ENCODE results near the gene LIMCH1. TPM values are rescaled to one million over a fixed set of nuclear protein-coding genes. Genes with fewer than 3 reads are reported as not detected.

Gene LIMCH1
- total RNA-seq, 1 experiment from 2014 or later = 10.4 TPM

- TF ChIP-seq ZBTB33 (IDR thresholded peaks at IDR 0.05; ENCODE audit: extremely low read depth, insufficient replicate concordance, low read length) = no peak
- TF ChIP-seq POLR2A (IDR thresholded peaks at IDR 0.05; ENCODE audit: borderline replicate concordance, extremely low read depth, insufficient read depth, insufficient read length) = no peak
- TF ChIP-seq RAD21 (IDR thresholded peaks at IDR 0.05; ENCODE audit: low read depth) = no peak
- TF ChIP-seq SRF (IDR thresholded peaks at IDR 0.05; ENCODE audit: low read depth) = no peak
- TF ChIP-seq ZFX (IDR thresholded peaks at IDR 0.05) = no peak
Observed at GRCh38 chr4:41504167-41504818, 33.7 kb upstream of the LIMCH1 start (continued).

GRCh38 chr4:41505161-41505661, 32.7 kb upstream of the LIMCH1 start:
- no peaks in the 10 kb centered on the region for H3K79me2 ChIP-seq (ENCODE audit: insufficient read depth, low read length)
- ATAC-seq (peak; percentile 69), DNase-seq (ENCODE audit: low read depth, low spot score) (no peak)
- H3K4me1 ChIP-seq (ENCODE audit: control insufficient read depth in 1 of 2, insufficient read depth in 2 of 2, low read length in 2 of 2) = peaks cover 6 to 20% of the 10 kb centered on the region in 2 experiments; a peak in 3 of 4 replicates
- no peak overlapping the region for H3K9ac ChIP-seq (ENCODE audit: low read length)
- ChIA-PET CTCF (no interaction called here), POLR2A (no interaction called here), RAD21 (ENCODE audit: low non-redundant PET in 1 of 2, low total read pairs in 2 of 2, uncharacterized antibody in 2 of 2, unreplicated experiment in 2 of 2) (no interaction called here)
- no peaks in the 10 kb centered on the region for H3K27me3 ChIP-seq (ENCODE audit: insufficient read depth, low read length)
- H3K9me3 ChIP-seq (ENCODE audit: control insufficient read depth in 1 of 2, insufficient read depth in 1 of 2, low read depth in 1 of 2, low read length in 2 of 2) = no peaks in the 10 kb centered on the region
- H3K4me3 ChIP-seq (replicated peaks in 1 of 2; ENCODE audit: low read depth in 1 of 2, low read length in 2 of 2) = no peak overlapping the region
- no TSS peak for BruUV-seq (replicated peaks)
- TF ChIP-seq EGR1 (IDR thresholded peaks at IDR 0.05; ENCODE audit: low read depth) = no peak
- no peak for TF ChIP-seq CTCF (IDR thresholded peaks at IDR 0.05 in 2 of 3, conservative IDR thresholded peaks at IDR 0.05 in 1 of 3; ENCODE audit: borderline replicate concordance in 1 of 3, insufficient read depth in 1 of 3, low read depth in 2 of 3, low read length in 2 of 3)
- TF ChIP-seq YY1 (IDR thresholded peaks at IDR 0.05; ENCODE audit: extremely low read depth, insufficient replicate concordance, low read depth, low read length) = no peak
- TF ChIP-seq SP1 (IDR thresholded peaks at IDR 0.05; ENCODE audit: low read depth) = no peak
- TF ChIP-seq ZNF274 (IDR thresholded peaks at IDR 0.05; ENCODE audit: low read depth, low read length) = no peak
- TF ChIP-seq FOSL1 (IDR thresholded peaks at IDR 0.05; ENCODE audit: low read depth) = no peak
- TF ChIP-seq POLR2AphosphoS5 (IDR thresholded peaks at IDR 0.05; ENCODE audit: low read depth, low read length) = no peak
- TF ChIP-seq RAD21 (IDR thresholded peaks at IDR 0.05; ENCODE audit: low read depth) = no peak
- TF ChIP-seq MAX (IDR thresholded peaks at IDR 0.05) = no peak
- H2AFZ ChIP-seq (ENCODE audit: low read depth, low read length, poor library complexity, severe bottlenecking) = no peak overlapping the region
- H3K27ac ChIP-seq (ENCODE audit: low read depth, low read length) = no peak overlapping the region
- H4K20me1 ChIP-seq (ENCODE audit: insufficient read depth) = no peaks in the 10 kb centered on the region
- no peaks in the 10 kb centered on the region for H3K36me3 ChIP-seq (ENCODE audit: control insufficient read depth in 1 of 2, insufficient read depth in 2 of 2, low read length in 2 of 2)
- 0 out of 2 replicates have a peak, but pooled peaks cover 1% of the 10 kb centered on the region for H3K9me2 ChIP-seq (ENCODE audit: insufficient read depth)
- H3K4me2 ChIP-seq (ENCODE audit: low read length) = peak overlapping the region; percentile 32; the same call in 1 of the 2 replicates
- intact Hi-C loops (cut with micrococcal nuclease) = no loop called here
